ENCODE results near the gene BAHCC1. TPM values are rescaled to one million over a fixed set of nuclear protein-coding genes. Genes with fewer than 3 reads are reported as not detected.

Gene BAHCC1
- total RNA-seq, 1 donor from 2014 or later, result not detected

DNA sequence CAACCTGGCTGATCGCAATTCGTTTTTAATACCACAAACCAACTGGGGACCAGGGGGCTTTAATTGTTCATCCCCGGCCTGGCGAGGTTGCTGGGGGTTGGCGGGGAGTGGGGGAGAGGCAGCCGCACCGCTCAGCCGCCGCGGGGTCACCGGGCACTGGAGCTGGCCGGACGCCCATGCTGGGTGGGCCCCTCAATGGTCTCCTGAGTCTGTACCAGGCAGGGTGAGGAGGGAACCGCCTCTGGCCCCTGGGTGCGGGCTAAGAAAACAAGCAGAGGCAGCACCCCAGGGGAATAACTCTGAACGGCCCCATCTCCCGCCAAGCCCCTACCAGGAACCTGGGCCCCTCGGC is 73.5 kb downstream of the BAHCC1 start:
- Mint-ChIP-seq H3K9me3 (no peaks in the 10 kb centered on the region), H3K27me3 (no peaks in the 10 kb centered on the region), H3K4me3 (no peak overlapping the region), H3K36me3 (ENCODE audit: low read depth) (no peaks in the 10 kb centered on the region), H3K4me1 (no peaks in the 10 kb centered on the region), H3K27ac (no peak overlapping the region)
- intact Hi-C loops (cut with micrococcal nuclease), result no loop called here
- DNase-seq, result no peak

DNA sequence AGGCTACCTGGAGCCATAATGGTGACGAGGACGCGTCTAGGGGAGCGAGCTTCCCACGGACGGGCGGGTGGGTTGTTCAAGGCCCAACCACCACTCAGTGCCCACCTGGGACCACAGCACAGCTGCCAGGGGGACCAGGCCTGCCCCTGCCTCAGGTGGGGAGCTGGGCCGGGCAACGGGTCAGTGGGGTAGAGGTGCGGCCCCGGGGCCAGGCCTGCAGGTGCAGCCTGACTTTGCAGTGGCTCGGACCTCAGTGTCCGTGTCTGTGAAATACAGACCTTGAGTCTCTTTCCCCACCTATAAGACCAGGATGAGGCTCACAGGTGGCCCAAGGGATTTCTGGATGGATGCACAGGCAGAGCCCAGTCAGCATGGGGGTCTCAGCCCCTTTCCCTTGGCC is 74.0 kb downstream of the BAHCC1 start:
- H3K27me3 Mint-ChIP-seq, result no peaks in the 10 kb centered on the region
- H3K9me3 Mint-ChIP-seq, result no peaks in the 10 kb centered on the region
- H3K4me1 Mint-ChIP-seq, result no peaks in the 10 kb centered on the region
- DNase-seq, result no peak
- intact Hi-C loops (cut with micrococcal nuclease), result no loop called here
- H3K36me3 Mint-ChIP-seq (ENCODE audit: low read depth), result no peaks in the 10 kb centered on the region
- no peak overlapping the region for H3K27ac Mint-ChIP-seq
- H3K4me3 Mint-ChIP-seq, result no peak overlapping the region

DNA sequence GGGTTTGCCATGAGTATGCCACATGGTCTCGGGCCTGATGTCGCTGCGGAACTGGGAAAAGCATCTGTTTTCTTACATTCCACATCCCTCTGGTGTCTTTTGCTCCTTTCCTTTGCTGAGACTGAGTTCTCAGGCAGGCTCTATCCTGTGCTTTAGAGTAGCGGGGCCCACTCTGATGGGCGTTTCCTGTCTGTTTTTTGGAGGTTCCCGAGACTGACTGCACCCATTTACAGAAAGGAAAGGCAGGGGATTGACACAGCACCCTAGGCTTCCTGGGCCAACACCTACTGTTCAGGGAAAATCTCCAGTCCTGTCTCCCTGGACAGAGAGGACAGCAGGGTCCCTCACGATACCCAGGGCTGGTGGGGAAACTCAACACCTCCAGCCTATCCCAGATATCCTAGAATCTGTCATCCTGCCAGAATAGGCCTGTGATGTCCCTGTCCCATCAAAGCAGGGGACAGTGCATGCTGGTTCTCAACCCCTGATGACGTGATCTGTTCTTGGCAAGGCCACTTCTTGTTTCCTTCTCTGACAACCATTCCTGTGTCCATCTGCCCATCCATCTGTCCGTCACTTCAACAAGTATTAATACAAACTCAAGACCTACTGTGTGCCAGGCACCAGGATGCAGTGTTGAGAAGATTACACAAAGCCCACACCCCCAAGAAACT is 75.2 kb downstream of the BAHCC1 start:
- no peak overlapping the region for H3K27ac Mint-ChIP-seq
- no peaks in the 10 kb centered on the region for H3K27me3 Mint-ChIP-seq
- intact Hi-C loops (cut with micrococcal nuclease), result no loop called here
- no peaks in the 10 kb centered on the region for H3K9me3 Mint-ChIP-seq
- H3K36me3 Mint-ChIP-seq (ENCODE audit: low read depth), result no peaks in the 10 kb centered on the region
- H3K4me1 Mint-ChIP-seq, result no peaks in the 10 kb centered on the region
- no peak overlapping the region for H3K4me3 Mint-ChIP-seq
- no peak for DNase-seq

DNA sequence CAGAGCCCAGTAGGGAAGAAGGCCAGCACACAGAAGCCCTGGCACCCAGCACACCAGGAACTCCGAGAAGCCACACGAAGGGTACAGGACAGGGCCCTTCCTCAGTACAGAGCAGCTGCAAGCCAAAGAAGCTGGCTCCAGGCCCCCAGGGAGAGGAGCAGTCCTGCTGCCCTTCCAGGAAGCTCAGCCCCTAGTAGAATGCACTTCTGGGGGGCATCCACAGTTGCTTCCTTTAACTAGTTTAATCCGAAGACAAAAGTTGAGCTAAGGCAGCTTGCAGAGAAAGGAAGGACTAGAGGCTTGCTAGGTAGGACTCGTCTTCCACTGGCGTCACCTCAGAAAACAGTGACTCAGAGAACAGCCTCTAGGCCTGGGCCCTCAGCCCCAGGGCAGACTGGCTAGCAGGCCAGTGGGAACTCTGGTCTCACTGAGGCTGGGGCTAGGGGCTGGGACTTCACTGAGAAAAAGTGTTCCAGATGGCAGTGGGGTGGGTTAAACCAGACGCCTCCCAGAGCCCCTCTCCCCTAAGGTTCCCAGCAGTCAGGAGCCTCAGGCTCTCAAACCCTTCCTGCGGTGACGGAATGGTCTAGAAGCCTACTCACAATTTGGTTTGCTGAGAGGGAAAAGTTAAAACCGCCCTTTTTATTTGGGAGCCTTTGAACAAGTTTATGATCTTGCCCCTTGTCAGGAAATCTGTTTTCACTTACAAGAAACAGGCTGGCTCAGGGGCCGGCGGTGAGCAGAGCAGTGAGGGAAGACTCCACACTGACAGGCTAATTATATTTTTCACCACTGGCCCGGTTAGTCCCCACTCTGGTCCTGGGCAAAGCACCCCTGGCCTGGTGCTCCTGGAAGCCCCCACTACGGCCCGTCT is 75.9 kb downstream of the BAHCC1 start:
- no peaks in the 10 kb centered on the region for H3K4me1 Mint-ChIP-seq
- no peak for DNase-seq
- no peaks in the 10 kb centered on the region for H3K36me3 Mint-ChIP-seq (ENCODE audit: low read depth)
- H3K27me3 Mint-ChIP-seq, result no peaks in the 10 kb centered on the region
- no peaks in the 10 kb centered on the region for H3K9me3 Mint-ChIP-seq
- H3K27ac Mint-ChIP-seq, result no peak overlapping the region
- no peak overlapping the region for H3K4me3 Mint-ChIP-seq
- intact Hi-C loops (cut with micrococcal nuclease), result no loop called here

DNA sequence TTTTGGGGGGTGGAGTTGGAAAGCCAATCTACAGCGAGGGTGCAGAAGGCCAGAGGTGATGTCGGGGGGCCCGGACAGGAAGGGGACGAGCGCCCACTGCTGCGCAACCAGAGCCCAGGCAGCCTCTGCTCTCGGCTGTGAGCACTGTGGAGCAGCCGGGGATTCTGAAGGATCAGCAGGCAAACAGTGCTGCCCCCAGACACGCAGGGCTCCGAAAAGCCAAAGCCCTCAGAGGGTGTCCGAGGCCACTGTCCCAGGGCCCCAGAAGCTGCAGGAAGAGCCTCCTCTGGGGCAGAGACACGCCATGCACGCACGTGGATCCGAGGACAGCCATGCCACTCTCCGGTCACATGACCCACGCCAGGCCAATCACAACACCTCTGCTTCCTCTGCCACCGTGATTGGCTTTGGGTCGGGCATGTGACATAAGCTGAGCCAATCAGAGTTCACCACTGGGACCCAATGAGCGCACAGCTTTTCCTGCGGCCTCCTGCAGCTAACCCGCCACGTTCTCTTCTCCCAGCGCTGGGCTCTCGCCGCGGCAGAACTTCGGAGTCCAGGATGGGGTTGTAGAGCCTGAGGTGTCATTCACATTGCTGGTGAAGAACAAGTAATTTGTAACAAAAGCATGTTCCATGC is 76.7 kb downstream of the BAHCC1 start:
- Mint-ChIP-seq H3K4me1 (no peaks in the 10 kb centered on the region), H3K9me3 (no peaks in the 10 kb centered on the region), H3K27ac (no peak overlapping the region), H3K27me3 (no peaks in the 10 kb centered on the region), H3K36me3 (ENCODE audit: low read depth) (no peaks in the 10 kb centered on the region), H3K4me3 (no peak overlapping the region)
- intact Hi-C loops (cut with micrococcal nuclease), result no loop called here
- DNase-seq, result no peak

DNA sequence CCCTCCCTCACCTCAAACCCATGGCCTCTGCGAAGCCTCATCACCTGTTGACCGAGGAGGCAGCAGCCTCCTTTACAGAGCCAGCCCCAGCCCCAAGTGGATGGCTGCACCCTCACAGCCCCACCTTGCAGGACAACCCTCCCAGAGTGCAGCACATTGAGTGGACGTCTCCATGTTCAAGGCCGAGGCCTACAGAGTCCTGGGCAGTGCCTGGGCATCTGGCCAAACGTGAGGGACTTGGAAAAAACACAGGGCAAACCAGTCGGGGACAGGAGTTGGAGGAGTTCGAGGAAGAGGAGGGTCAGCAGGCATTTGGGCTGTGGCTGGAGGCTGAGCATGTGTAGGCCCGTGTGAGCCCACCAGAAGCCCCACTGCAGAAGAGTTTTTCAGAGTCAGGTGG is 77.8 kb downstream of the BAHCC1 start:
- intact Hi-C loops (cut with micrococcal nuclease), result no loop called here
- no peaks in the 10 kb centered on the region for H3K36me3 Mint-ChIP-seq (ENCODE audit: low read depth)
- H3K9me3 Mint-ChIP-seq, result no peaks in the 10 kb centered on the region
- H3K27ac Mint-ChIP-seq, result no peak overlapping the region
- no peak overlapping the region for H3K4me3 Mint-ChIP-seq
- no peak for DNase-seq
- no peaks in the 10 kb centered on the region for H3K27me3 Mint-ChIP-seq
- no peaks in the 10 kb centered on the region for H3K4me1 Mint-ChIP-seq

DNA sequence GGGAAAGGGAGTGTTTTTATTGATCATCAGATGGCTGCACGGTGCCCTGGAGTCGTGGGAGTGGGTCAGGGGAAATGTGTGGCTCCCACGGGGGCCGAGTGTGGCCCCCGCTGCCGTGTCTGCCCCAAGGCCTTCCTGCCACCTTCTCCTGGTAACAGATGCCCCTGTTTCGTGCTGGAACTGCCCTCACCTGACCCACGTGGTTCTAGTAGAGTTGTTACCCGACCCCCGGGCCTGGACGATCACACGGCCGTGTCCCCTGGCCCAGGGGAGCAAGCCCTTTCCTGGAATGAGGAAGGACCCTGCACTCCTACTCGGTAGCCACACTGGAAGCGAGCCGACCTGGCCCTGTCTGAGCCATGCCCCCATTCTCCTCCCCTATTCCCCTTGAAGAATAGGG is 79.7 kb downstream of the BAHCC1 start:
- no peaks in the 10 kb centered on the region for H3K36me3 Mint-ChIP-seq (ENCODE audit: low read depth)
- DNase-seq, result no peak
- no peak overlapping the region for H3K27ac Mint-ChIP-seq
- H3K27me3 Mint-ChIP-seq, result peaks cover 6% of the 10 kb centered on the region
- no peak overlapping the region for H3K4me3 Mint-ChIP-seq
- intact Hi-C loops (cut with micrococcal nuclease), result no loop called here
- no peaks in the 10 kb centered on the region for H3K9me3 Mint-ChIP-seq
- H3K4me1 Mint-ChIP-seq, result no peaks in the 10 kb centered on the region

DNA sequence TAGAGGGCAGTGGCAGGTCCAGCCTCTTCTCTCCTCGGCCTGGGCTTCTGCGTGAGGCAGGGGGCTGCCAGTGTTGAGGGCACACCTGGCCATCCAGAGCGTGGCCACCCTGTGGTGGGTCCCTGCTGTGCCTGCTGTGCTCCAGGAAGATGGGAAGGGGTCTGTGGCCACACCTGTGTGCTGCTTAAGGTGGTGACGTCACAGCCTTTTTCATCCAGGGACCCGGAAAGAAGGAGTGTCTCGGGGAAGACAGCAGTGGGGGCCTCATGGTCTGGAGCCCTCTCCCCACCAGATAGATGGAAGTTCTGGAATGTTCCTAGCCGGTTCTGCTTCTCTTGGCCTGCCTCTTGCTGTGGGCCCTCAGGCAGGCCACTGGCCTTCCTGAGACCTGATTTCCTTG is 80.8 kb downstream of the BAHCC1 start:
- H3K36me3 Mint-ChIP-seq (ENCODE audit: low read depth), result no peaks in the 10 kb centered on the region
- H3K27me3 Mint-ChIP-seq, result peaks cover 15% of the 10 kb centered on the region
- no peak overlapping the region for H3K4me3 Mint-ChIP-seq
- no peaks in the 10 kb centered on the region for H3K4me1 Mint-ChIP-seq
- no peaks in the 10 kb centered on the region for H3K9me3 Mint-ChIP-seq
- intact Hi-C loops (cut with micrococcal nuclease), result no loop called here
- DNase-seq, result no peak
- H3K27ac Mint-ChIP-seq, result no peak overlapping the region

DNA sequence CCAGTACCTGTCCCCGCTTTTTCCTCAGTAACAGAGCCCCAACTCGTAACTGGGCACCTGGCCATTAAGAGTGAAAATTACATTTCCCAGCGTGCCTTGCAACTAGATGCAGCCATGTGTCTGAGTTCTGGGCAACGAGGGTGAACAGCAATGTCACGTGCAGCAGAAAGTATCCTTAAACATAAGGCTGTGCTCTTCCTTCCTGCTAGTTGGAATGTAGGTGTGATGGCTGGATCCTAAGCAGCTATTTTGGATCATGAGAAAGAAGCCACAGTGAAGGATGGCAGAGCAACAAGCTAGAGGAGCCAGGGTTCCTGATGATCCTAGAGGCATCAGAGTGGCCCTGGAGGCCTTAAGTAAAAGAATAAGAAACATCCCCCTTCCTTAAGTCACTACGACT is 81.4 kb downstream of the BAHCC1 start:
- Mint-ChIP-seq H3K4me1 (no peaks in the 10 kb centered on the region), H3K27me3 (peaks cover 16% of the 10 kb centered on the region), H3K4me3 (no peak overlapping the region), H3K9me3 (no peaks in the 10 kb centered on the region), H3K27ac (no peak overlapping the region), H3K36me3 (ENCODE audit: low read depth) (no peaks in the 10 kb centered on the region)
- DNase-seq, result no peak
- intact Hi-C loops (cut with micrococcal nuclease), result no loop called here

DNA sequence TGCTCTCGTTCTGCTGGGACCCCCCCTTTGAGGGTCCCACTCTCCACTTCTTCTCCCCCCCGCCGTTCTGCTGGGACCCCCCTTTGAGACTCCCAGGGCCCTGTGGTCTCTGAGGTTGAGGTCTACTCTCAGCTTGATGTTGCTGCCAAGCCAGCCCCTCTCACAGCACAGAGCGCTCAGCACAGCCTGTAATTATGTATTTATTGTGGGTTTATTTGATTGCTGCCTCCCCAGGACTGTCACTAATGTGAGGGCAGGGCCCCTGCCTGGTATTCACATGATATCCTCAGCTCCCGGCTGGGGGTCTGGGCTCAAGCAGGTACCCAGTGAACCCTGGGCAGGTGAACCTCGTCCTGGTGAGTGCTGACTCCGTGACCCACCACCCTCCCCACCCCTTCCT is 81.9 kb downstream of the BAHCC1 start:
- no peak for DNase-seq
- Mint-ChIP-seq H3K4me1 (peaks cover 3% of the 10 kb centered on the region), H3K9me3 (no peaks in the 10 kb centered on the region), H3K36me3 (ENCODE audit: low read depth) (no peaks in the 10 kb centered on the region), H3K27me3 (peaks cover 21% of the 10 kb centered on the region), H3K4me3 (no peak overlapping the region), H3K27ac (no peak overlapping the region)
- intact Hi-C loops (cut with micrococcal nuclease), result no loop called here

DNA sequence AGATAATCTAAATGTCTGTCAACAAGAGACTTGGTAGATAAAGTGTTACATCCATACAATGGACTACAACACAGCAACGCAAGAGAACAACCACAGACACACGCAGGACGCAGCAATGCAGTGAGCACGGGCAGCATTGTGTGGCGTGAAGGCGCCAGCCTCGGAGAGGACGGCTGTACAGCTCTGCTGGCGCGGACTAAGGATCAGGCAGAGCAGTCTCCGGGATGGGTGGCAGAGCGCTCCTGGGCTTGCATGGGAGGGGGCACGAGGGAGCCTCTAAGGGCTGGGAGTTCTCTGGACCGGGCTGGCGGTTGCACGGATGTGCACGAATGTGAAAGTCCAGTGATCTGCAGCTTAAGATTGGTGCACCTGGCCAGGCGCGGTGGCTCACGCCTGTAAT is 82.9 kb downstream of the BAHCC1 start:
- Mint-ChIP-seq H3K4me1 (peaks cover 5% of the 10 kb centered on the region), H3K9me3 (no peaks in the 10 kb centered on the region), H3K36me3 (ENCODE audit: low read depth) (no peaks in the 10 kb centered on the region), H3K27ac (no peak overlapping the region), H3K27me3 (peaks cover 31% of the 10 kb centered on the region), H3K4me3 (no peak overlapping the region)
- intact Hi-C loops (cut with micrococcal nuclease), result no loop called here
- no peak for DNase-seq

DNA sequence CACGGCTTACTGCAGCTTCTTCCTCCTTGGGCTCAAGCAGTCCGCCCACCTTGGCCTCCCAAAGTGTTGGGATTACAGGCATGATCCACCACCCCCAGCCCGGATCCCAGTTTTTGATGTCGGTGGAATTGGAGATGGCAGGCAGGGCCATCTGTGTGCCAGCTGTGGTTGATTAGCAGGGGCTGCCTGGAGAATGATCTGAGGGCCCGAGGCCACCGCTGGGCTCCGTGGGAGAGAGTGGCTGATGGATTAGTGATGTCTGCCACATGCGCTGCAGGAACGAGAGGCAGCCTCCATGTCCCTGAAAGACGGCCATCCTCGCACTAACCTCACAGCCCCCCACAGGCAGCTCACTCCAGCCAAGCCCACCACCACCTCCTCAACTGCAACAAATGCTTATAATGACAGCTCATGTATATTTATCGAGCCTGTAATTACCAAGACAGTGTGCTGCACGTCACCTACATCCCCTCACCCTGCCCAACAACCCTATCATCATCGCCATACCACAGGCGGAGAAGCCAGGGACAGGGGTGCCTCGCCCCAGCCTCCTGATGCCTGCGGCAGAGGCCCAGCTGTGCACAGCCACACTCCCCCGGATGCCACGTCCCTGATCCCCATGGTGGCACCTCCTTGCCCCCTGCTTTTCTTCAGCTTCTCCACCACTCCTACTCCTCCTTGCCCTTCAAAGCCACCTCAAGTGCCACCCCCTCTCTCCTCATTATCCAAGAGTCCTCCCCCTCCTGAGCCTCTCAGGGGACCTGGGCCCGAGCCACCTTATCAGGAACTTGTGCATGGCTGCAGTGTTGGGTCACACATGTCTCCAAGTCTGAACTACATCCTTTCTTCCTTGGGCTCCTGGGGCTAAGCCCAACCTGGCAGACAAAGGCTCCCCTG is 84.2 kb downstream of the BAHCC1 start:
- peaks cover 31% of the 10 kb centered on the region for H3K27me3 Mint-ChIP-seq
- peaks cover 5% of the 10 kb centered on the region for H3K4me1 Mint-ChIP-seq
- intact Hi-C loops (cut with micrococcal nuclease), result loop anchor here (5.0 kb wide), 1 partner anchor 82 kb away; the partner anchor contains the start of gene BAHCC1
- H3K4me3 Mint-ChIP-seq, result no peak overlapping the region
- H3K9me3 Mint-ChIP-seq, result no peaks in the 10 kb centered on the region
- DNase-seq, result no peak
- no peaks in the 10 kb centered on the region for H3K36me3 Mint-ChIP-seq (ENCODE audit: low read depth)
- no peak overlapping the region for H3K27ac Mint-ChIP-seq

DNA sequence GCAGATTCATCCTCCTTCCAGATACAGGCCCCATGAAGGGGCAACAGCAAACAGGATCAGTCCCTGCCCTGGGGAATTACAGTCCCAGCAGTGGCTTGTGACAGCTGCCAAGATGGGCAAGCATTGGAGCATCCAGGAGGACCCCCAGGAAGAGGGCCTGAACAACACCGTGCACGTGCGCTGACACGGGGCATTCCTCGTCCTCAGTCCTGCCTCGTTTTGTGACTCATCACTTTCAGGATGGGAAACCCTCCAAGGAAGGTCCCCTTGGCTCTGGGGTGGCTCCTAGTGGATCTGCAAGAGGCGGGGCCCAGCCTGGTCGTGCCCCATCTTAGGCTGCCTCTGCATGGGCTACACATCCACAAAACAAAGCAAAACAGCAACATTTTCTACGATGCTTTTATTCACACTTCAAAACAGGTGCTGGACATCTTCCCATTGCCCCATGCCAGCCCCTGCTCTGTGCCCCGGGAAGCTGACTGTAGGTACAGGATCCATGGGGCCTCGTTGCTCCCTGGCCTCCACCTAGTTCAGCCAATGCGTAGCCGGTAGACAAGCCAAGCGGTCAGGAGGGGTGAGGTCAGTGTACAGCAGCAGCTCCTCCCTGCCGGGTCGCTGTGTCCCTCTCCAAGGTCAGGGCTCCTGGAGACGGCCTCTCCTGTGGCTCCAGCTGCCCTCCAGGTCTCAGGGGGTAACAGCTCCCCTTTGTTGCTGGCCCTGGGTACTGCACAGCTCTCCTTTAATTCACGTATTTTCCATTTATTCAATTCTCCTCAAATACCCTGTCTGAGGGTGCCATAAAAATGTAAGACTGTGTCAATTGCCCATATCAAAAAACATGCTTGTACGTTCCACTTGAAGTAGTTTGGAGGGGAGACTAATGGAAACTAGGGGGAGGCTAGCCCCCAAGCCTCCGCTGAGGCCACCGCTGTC is 85.1 kb downstream of the BAHCC1 start:
- Mint-ChIP-seq H3K36me3 (ENCODE audit: low read depth) (no peaks in the 10 kb centered on the region), H3K4me1 (peaks cover 5% of the 10 kb centered on the region), H3K27me3 (peaks cover 31% of the 10 kb centered on the region), H3K27ac (no peak overlapping the region), H3K4me3 (no peak overlapping the region), H3K9me3 (no peaks in the 10 kb centered on the region)
- intact Hi-C loops (cut with micrococcal nuclease), result loop anchor here (5.0 kb wide), 1 partner anchor 83 kb away; the partner anchor contains the start of gene BAHCC1
- DNase-seq, result no peak
